HG02973 (cell line): ENCODE measurements around the gene KLK7.

Experiments used
- ATAC-seq: cut with Tn5 transposase; IDR thresholded peaks from one replicate; pipeline ENCODE4 v1.9.1; 2021; ENCODE audit warnings: moderate library complexity; ENCODE audit not compliant: unreplicated experiment

The KLK7 gene

GRCh38 chr19:50983625-50984292 lies at the start of gene KLK7:
KLK7 (minus strand) TSS chr19:50983917; CDS start chr19:50982399, 1,518 bp downstream.
- ATAC-seq = no peak

DNA sequence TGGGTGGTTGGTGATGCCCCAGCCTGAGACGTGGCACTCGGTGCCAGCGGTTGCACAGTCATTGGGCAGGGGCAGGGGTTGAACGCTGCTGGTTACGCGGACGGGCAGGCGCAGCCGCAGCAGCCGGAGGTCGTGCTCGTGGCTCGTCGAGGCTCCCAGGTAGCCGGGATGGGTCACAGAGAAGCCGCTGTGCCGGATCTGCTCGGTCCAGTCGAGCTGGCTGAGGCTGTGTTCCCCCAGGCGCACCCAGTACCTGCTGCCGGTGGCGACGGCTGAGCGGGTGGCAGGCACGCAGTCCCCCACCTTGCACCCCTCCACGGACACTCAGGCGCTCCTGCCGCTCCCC lies 48.1 kb upstream of the KLK7 start:
- ATAC-seq = no peak

DNA sequence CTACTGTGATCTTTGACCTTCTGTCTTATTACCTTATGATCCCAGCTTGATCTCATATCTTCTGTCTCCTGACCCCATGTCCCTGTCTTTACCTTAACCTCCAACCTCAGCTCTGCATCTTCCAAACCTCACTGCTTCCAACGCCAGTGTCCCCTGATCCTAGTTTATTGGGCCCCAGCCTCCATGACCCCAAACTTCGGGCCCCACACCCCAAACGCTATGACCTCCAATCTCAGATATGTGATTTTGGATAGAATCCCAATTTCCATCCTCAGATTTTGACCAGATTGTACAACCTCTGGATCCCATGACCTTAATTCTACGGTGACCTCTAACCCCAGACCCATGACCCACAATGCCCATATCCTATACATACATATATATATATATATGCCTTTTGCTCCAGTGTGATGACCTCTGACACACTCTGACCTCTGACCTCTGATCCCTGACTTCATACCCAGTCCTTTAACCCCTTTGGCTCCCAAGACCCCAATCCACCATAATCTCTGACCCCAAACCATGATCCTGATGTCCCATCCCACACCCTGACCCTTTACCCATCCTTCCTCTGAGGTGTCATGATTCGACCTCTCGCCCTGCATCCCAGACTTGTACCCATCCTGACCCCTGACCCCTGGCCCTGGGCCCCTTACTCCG lies 47.6 kb upstream of the KLK7 start:
- ATAC-seq = no peak

DNA sequence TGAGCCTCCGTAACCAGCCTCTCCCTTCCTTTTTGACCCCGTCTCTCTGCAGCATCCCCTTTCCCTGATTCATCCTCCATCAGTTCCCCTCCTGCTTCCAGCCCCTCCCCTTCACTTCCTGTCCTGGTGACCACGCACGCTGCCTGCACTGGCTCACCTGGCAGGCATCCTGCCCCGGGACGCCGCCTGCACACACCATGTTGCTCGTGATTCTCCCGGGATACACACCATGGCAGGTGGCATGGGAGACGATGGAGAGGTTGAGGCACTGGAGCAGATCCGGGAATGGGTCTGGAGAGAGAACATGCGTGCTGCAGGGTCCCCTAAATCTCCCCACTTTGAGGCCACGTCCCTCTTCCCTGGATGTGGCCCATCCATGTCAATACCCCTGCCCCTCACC lies 46.9 kb upstream of the KLK7 start:
- ATAC-seq = no peak

DNA sequence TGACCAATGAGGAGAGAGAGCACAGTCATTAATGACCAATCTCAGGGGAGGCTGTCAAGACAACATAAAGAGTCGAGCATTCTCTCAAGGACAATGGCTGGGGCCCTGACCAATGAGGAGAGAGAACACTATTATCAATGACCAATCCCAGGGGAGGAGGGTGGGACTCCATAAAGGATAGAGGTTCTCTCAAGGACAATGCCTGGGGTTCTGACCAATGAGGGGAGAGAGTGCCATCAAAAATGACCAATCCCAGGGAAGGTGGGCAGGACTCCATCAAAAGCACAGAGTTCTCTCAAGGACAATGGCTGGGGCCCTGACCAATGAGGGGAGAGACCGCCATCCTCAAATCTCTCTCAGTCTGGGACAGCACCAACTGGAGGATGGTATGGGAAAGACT lies 46.0 kb upstream of the KLK7 start:
- no peak for ATAC-seq

- ATAC-seq = no peak
These were observed 44.2 kb upstream of the KLK7 start for GRCh38 chr19:51027873-51028272.

- no peak for ATAC-seq
These were observed 43.5 kb upstream of the KLK7 start for GRCh38 chr19:51027126-51027806.

GRCh38 chr19:51026554-51026831 lies 42.8 kb upstream of the KLK7 start, which contains the start of gene KLK11:
KLK11 (minus strand) TSS chr19:51026616; CDS start chr19:51025631, 985 bp downstream.
- no peak for ATAC-seq

DNA sequence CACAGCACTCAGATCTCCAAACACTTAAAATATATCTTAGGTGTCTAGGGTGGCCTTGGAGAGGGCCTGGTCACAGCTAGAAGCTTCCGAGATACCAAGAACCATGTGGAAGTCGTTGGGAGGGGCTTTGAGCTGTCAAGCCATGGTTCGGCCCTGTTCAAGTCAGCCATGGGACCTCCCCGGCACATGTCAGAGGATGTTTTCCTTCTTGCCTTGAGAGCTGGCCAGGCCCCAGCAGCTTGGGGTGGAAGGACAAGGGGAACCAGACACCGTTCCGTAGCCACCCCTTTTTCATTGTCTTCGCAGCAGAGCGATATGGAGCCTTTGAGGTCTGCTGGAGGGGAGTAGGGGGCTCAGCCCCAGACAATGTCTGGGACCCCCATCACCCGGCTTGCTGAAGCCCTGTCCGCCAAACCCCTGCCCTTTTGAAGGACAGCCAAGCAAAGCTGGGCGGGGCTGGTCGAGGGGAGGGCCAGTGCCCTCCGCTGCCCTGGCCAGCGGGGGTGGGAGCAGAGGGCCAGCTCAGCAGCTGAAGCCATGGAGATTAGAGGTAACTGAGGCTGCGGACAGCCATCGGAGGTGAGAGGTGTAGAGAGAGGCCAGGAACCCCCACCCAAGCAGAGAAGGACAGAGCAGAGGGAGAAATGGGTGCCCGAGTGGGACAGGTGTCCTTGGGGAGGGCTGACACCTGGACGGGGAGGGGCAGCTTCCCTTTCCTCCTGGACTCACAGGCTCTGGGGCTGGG lies 42.3 kb upstream of the KLK7 start:
- no peak for ATAC-seq

- no peak for ATAC-seq
These were observed 41.7 kb upstream of the KLK7 start for GRCh38 chr19:51025401-51025800.

GRCh38 chr19:51024924-51025323 lies 41.2 kb upstream of the KLK7 start:
- no peak for ATAC-seq

- ATAC-seq = no peak
These were observed 40.2 kb upstream of the KLK7 start for GRCh38 chr19:51023946-51024345.

DNA sequence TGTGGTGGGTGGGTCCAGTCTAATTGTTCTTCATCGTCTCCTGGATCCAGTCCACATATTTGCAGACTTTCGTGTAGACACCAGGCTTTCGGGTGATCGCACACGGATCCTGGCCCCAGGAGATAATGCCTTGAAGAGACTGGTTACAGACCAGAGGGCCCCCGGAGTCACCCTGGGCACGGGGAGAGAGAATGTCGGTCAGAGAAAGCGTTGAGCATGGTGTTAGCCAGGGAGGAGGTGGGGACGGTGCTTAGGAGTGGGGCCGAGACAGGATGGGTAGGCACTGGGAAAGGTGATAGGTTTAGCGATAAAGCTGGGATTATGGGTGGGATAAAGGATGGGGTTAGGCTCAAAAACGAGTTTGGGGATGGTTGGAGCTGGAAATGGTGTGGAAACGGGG lies 38.8 kb upstream of the KLK7 start:
- no peak for ATAC-seq

DNA sequence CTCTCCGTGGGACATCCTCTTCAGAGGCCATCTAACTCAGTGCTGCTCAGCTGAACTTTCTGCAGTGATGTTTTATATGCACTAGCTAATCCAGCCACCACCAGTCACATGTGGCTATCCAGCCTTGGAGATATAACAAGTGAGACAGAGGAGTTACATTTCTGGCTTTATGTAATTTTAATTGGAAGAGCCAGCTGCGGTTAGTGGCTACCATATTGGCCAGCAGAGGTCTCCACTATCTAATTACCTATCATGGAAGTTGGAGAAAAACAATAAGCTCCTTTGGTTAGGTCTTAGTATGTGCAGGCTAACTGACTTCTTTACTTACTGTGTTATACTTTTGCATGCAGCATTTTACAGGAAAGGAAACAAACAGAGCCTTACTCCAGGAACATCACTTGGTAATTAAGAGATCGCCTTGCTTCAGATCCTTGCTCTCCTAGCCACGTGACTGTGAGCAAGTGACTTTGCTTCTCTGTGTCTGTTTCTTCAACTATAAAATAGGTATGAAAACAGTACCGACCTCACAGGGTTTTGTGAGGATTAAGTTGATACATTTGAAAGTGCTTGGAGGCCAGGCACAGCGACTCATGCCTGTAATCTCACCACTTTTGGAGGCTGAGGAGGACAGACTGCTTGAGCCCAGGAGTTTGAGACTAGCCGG lies 37.4 kb upstream of the KLK7 start:
- ATAC-seq = no peak

DNA sequence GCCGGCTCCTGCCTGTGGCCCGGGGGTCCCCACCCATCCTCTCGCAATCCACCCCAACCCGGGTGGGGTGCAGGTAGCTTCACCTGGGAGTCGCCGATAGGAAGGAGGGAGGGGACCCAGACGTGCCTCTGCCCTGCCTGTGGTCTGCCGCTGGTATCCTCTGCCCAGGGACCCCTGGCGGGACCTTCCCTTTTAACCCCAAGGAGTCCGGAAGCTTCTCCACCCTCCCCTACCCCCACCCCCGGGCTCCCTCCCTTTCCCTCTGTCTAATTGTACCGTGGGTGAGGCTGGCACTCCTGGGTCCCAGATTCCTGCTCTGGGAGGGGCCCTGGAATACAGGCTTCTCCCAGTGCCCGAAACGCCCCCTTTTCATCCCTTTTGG lies 35.8 kb upstream of the KLK7 start, which contains the start of gene KLK10:
Gene KLK10, minus strand, starts transcription at position 166 of the 382 bp plus-strand sequence. CDS start 579 bp downstream, outside the sequence.
- no peak for ATAC-seq

GRCh38 chr19:51018745-51019543 lies 35.2 kb upstream of the KLK7 start:
- ATAC-seq = no peak

DNA sequence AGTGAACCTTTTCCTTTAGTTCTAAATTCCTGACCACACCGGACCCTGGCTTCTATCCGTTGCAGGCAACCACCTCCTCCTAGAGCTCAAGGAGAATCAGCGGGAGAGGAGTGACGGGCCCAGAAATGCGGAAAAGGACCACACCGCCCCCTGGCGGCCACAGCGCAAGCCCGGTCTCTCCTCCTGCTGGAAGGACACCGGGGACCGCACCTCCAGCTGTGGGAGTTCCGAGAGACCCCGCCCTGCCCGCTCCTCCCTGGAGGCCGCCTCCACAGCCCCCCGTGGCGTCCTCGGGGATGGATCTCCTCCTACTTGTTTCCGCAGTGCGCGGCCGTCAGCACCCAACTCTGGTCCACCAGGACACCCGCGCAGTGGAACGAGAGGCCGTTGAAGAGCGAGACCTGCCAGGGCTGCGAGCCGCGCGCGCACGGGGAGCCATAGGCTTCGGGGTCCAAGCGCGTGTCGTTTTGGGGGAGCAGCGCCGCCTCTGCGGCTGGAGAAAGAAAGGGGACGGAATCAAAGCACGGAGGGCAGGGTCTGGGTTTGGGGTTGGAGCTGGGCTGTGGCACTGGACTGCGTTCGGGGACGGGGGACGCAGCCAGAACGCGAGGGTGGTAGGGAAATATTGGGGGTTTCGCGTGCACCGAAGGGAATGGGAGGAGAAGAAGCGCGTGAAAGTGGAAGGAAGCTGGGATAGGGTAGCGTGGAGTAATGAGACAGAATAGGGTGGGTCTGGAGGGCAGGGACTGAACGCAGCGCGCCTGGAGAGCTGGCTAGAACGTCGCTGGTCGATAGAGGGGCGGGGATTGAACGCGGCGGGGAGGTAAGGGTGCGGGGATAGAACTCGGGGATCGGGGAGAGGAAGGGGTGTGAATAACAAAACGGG lies 33.3 kb upstream of the KLK7 start:
- no peak for ATAC-seq

GRCh38 chr19:51015691-51016267 lies 32.1 kb upstream of the KLK7 start:
- no peak for ATAC-seq

- no peak for ATAC-seq
These were observed 30.5 kb upstream of the KLK7 start for GRCh38 chr19:51014242-51014641.
